ENCODE data around the gene PITPNC1. TPM values are rescaled to one million over a fixed set of nuclear protein-coding genes. Genes with fewer than 3 reads are reported as not detected.

PITPNC1 gene
- polyA plus RNA-seq, 1 of the 3 experiments (the other 2 are of a cell fraction): 18.4 TPM

DNA sequence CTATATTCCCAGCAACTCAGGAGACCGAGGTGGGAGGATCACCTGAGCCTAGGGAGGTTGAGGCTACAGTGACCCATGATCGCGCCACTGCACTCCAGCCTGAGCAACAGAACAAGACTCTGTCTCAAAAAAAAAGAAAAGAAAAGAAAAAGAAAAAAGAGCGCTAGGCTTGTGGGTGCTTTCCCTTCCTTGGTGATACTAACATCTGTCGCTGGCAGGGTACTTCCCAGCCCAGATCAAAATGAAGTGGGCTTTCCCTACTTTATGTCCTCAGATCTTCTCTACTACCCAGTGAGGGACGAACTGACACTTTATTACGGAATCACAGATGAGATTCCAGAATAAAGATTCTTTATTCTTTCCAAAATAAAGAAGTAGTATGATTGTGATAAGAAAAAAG, 236.9 kb downstream of the PITPNC1 start:
- no peak for DNase-seq
- POLR2A ChIA-PET: no interaction called here
- Histone ChIP-seq H3K4me2 (no peak overlapping the region), H3K79me2 (ENCODE audit: insufficient read depth) (no peaks in the 10 kb centered on the region), H4K20me1 (ENCODE audit: insufficient read depth) (no peaks in the 10 kb centered on the region), H3F3A (replicated peaks; ENCODE audit: insufficient read depth) (peaks cover 6% of the 10 kb centered on the region), H2AFZ (ENCODE audit: low read depth) (no peak overlapping the region), H3K9me3 (no peaks in the 10 kb centered on the region), H3K27me3 (ENCODE audit: insufficient read depth) (no peaks in the 10 kb centered on the region), H3K4me3 (ENCODE audit: low read depth in 2 of 2, low read length in 1 of 2) (no peak overlapping the region), H3K36me3 (replicated peaks in 1 of 2; ENCODE audit: control insufficient read depth in 1 of 2, insufficient read depth in 2 of 2, low read length in 1 of 2) (no peaks in the 10 kb centered on the region), H3K9ac (no peak overlapping the region), H3K9me2 (no peaks in the 10 kb centered on the region), H3K27ac (ENCODE audit: low read depth in 2 of 2, low read length in 1 of 2) (no peak overlapping the region), H3K4me1 (ENCODE audit: control insufficient read depth in 1 of 2, insufficient read depth in 2 of 2, low read depth in 1 of 2, low read length in 1 of 2) (peaks cover 0 to 3% of the 10 kb centered on the region in 2 experiments; a peak in 1 of 4 replicates)
- CTCF ChIA-PET: interaction anchor here (0.9 to 1.5 kb wide), 4 partner anchors 10 to 236 kb away, joined by 3 to 4 read pairs (median 3); no protein-coding TSS in a partner anchor
- TF ChIP-seq, protein P1, sequence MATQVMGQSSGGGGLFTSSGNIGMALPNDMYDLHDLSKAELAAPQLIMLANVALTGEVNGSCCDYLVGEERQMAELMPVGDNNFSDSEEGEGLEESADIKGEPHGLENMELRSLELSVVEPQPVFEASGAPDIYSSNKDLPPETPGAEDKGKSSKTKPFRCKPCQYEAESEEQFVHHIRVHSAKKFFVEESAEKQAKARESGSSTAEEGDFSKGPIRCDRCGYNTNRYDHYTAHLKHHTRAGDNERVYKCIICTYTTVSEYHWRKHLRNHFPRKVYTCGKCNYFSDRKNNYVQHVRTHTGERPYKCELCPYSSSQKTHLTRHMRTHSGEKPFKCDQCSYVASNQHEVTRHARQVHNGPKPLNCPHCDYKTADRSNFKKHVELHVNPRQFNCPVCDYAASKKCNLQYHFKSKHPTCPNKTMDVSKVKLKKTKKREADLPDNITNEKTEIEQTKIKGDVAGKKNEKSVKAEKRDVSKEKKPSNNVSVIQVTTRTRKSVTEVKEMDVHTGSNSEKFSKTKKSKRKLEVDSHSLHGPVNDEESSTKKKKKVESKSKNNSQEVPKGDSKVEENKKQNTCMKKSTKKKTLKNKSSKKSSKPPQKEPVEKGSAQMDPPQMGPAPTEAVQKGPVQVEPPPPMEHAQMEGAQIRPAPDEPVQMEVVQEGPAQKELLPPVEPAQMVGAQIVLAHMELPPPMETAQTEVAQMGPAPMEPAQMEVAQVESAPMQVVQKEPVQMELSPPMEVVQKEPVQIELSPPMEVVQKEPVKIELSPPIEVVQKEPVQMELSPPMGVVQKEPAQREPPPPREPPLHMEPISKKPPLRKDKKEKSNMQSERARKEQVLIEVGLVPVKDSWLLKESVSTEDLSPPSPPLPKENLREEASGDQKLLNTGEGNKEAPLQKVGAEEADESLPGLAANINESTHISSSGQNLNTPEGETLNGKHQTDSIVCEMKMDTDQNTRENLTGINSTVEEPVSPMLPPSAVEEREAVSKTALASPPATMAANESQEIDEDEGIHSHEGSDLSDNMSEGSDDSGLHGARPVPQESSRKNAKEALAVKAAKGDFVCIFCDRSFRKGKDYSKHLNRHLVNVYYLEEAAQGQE (IDR thresholded peaks at IDR 0.05; ENCODE audit: low read depth, low read length): no peak
- no peak for TF ChIP-seq FOXM1 (IDR thresholded peaks at IDR 0.05; ENCODE audit: low read depth)
- no peak for TF ChIP-seq MXI1 (IDR thresholded peaks at IDR 0.05; ENCODE audit: low read depth, low read length)
- TF ChIP-seq, protein P2, sequence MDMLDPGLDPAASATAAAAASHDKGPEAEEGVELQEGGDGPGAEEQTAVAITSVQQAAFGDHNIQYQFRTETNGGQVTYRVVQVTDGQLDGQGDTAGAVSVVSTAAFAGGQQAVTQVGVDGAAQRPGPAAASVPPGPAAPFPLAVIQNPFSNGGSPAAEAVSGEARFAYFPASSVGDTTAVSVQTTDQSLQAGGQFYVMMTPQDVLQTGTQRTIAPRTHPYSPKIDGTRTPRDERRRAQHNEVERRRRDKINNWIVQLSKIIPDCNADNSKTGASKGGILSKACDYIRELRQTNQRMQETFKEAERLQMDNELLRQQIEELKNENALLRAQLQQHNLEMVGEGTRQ (IDR thresholded peaks at IDR 0.05; ENCODE audit: borderline replicate concordance, low read depth, low read length): no peak
- WGBS (ENCODE audit: low lambda C conversion rate): 93% methylated on average over 7 of the region's 7 CpGs

DNA sequence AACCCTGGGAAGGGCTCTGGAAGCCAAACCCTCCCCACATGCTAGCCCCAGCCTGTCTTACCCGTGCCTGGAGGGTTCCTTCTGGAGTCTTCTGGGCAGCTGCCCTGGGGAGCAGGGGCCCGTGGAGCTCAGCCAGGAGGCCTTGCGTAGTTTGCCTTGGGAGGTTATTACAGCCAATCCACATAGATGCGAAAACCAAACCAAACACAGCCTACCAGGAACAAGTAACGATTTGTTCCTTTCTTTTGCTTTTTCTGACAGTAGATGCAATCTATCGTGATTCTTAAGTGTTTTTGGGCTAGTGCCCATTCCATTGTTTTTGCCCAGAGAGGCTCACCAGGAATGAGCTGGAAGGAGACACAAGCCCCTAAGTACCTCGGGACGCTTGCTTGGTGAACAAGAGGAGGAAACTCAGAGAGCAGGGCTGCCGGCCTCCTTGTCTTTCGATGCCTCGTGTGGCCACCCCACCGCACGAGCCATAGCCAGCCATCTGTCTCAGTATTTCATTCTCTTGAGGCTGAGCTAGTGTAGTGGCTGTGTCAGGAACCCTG, 238.0 kb downstream of the PITPNC1 start:
- no peak for DNase-seq
- CTCF ChIA-PET: interaction anchor here (0.7 to 1.5 kb wide), 8 partner anchors 9 to 241 kb away, joined by 3 to 5 read pairs (median 3); no protein-coding TSS in a partner anchor
- H3K9me2 ChIP-seq: no peaks in the 10 kb centered on the region
- H3K9me3 ChIP-seq: no peaks in the 10 kb centered on the region
- WGBS (ENCODE audit: low lambda C conversion rate): 86% methylated on average over 13 of the region's 13 CpGs
- no peak overlapping the region for H3K4me3 ChIP-seq (ENCODE audit: low read depth in 2 of 2, low read length in 1 of 2)
- TF ChIP-seq, protein P3, sequence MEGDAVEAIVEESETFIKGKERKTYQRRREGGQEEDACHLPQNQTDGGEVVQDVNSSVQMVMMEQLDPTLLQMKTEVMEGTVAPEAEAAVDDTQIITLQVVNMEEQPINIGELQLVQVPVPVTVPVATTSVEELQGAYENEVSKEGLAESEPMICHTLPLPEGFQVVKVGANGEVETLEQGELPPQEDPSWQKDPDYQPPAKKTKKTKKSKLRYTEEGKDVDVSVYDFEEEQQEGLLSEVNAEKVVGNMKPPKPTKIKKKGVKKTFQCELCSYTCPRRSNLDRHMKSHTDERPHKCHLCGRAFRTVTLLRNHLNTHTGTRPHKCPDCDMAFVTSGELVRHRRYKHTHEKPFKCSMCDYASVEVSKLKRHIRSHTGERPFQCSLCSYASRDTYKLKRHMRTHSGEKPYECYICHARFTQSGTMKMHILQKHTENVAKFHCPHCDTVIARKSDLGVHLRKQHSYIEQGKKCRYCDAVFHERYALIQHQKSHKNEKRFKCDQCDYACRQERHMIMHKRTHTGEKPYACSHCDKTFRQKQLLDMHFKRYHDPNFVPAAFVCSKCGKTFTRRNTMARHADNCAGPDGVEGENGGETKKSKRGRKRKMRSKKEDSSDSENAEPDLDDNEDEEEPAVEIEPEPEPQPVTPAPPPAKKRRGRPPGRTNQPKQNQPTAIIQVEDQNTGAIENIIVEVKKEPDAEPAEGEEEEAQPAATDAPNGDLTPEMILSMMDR (IDR thresholded peaks at IDR 0.05): peak; percentile 7; the same call in 1 of the 2 replicates
- no peak for TF ChIP-seq CHD2 (IDR thresholded peaks at IDR 0.05; ENCODE audit: low read length, partially characterized antibody)
- no peak overlapping the region for H3K27ac ChIP-seq (ENCODE audit: low read depth in 2 of 2, low read length in 1 of 2)
- no peaks in the 10 kb centered on the region for H3K27me3 ChIP-seq (ENCODE audit: insufficient read depth)
- H3K79me2 ChIP-seq (ENCODE audit: insufficient read depth): no peaks in the 10 kb centered on the region
- H3F3A ChIP-seq (replicated peaks; ENCODE audit: insufficient read depth): no peaks in the 10 kb centered on the region
- no peak overlapping the region for H3K4me2 ChIP-seq
- H3K36me3 ChIP-seq (replicated peaks in 1 of 2; ENCODE audit: control insufficient read depth in 1 of 2, insufficient read depth in 2 of 2, low read length in 1 of 2): no peaks in the 10 kb centered on the region
- H3K9ac ChIP-seq: no peak overlapping the region
- no peaks in the 10 kb centered on the region for H4K20me1 ChIP-seq (ENCODE audit: insufficient read depth)
- peaks cover 0 to 3% of the 10 kb centered on the region in 2 experiments; a peak in 1 of 4 replicates for H3K4me1 ChIP-seq (ENCODE audit: control insufficient read depth in 1 of 2, insufficient read depth in 2 of 2, low read depth in 1 of 2, low read length in 1 of 2)
- no peak overlapping the region for H2AFZ ChIP-seq (ENCODE audit: low read depth)
- POLR2A ChIA-PET: no interaction called here
